Fibroblast of the aortic adventitia (primary cell): Measurements from ENCODE around the gene HBEGF. TPM values are rescaled to one million over a fixed set of nuclear protein-coding genes. Genes with fewer than 3 reads are reported as not detected.

Experiments used
- DNase-seq: peaks from one replicate; pipeline ENCODE4 v3.0.0-alpha.2; 2010; ENCODE audit warnings: low read depth
- H3K4me3 ChIP-seq: 2 replicates; pipeline ENCODE4 v1.5.1; 2011; ENCODE audit warnings: low read depth, mild to moderate bottlenecking, control low read depth, low read length, moderate library complexity
- total RNA-seq: library from RNA; depleted of rRNA; stranded (reverse); fragments of >200 nt; gene quantifications from 2 replicates; pipeline ENCODE4 v1.2.3, GENCODE V29; 2012; ENCODE audit warnings: low replicate concordance
- TF ChIP-seq, protein P1 (sequence below): IDR thresholded peaks from 2 replicates; pipeline ENCODE4 v1.5.1; 2011; ENCODE audit warnings: mild to moderate bottlenecking, low read length, control low read depth, inconsistent platforms; ENCODE audit not compliant: insufficient read depth

HBEGF gene
- total RNA-seq, 1 donor = 0.90 TPM

GRCh38 chr5:140321796-140322195 lies 24.6 kb downstream of the HBEGF start:
- no peak for DNase-seq
- TF ChIP-seq, protein P1, sequence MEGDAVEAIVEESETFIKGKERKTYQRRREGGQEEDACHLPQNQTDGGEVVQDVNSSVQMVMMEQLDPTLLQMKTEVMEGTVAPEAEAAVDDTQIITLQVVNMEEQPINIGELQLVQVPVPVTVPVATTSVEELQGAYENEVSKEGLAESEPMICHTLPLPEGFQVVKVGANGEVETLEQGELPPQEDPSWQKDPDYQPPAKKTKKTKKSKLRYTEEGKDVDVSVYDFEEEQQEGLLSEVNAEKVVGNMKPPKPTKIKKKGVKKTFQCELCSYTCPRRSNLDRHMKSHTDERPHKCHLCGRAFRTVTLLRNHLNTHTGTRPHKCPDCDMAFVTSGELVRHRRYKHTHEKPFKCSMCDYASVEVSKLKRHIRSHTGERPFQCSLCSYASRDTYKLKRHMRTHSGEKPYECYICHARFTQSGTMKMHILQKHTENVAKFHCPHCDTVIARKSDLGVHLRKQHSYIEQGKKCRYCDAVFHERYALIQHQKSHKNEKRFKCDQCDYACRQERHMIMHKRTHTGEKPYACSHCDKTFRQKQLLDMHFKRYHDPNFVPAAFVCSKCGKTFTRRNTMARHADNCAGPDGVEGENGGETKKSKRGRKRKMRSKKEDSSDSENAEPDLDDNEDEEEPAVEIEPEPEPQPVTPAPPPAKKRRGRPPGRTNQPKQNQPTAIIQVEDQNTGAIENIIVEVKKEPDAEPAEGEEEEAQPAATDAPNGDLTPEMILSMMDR = no peak
- no peak overlapping the region for H3K4me3 ChIP-seq

DNA sequence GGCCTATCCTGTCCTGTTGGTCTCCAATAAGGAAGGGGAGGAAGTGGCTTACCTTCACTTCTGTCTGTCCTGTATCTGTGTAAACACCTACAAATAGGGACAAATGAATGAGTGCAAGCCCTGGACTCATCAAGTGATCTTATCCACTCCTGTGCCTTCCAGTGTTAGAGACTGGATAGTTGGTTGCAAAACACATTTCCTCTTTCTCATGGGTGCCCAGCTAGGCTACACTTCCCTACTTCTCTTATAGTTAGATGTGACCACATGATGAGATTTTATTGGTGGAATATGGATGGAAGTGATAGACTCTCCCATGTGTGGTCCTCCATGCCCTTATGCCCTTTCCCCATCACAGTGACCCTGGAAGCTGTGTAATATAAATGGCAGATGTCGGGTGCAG lies 26.6 kb downstream of the HBEGF start:
- H3K4me3 ChIP-seq = no peak overlapping the region
- TF ChIP-seq, protein P1 = no peak
- DNase-seq = no peak

GRCh38 chr5:140318792-140319191 lies 27.6 kb downstream of the HBEGF start:
- no peak overlapping the region for H3K4me3 ChIP-seq
- no peak for DNase-seq
- TF ChIP-seq, protein P1 = no peak

DNA sequence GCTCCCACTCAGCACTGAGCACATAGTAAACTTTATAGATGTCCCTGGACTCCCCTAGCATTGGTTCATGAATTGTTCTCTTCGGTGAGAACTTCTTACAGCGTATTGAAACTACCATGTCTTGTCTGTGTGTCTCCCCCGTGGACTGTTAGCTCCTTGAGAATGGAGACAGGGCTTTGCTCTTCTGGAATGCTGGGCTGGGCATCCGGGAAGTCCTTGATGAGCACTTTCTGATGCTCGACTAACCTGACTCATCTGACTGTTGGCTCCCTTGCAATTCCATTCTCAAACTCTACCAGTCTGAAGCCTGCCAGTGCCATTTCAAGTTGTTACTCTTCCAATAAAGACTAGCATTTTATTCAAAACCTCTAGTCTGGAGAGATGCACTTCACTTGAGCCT lies 28.5 kb downstream of the HBEGF start:
- DNase-seq = peak; percentile 50
- TF ChIP-seq, protein P1 = no peak

DNA sequence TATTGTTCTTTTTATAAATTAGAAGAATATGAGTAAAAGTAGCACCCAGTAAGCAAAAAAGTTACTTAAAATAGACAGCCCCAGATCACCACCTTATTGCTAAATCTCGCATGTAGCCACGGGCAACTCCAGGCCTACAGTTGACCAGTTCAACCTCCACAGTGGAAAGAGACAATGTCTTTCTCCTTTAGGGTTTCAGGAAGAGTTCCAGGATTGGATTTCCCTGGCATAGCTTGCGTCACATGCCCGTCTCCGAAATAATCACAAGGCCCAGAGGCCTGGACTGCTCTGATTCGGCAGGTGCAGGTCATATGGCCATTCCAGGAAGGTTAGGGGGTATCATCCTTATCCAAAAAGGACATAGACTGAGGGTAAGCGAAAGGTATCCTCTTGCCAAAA lies 33.6 kb downstream of the HBEGF start:
- TF ChIP-seq, protein P1 = no peak
- DNase-seq = no peak
- no peak overlapping the region for H3K4me3 ChIP-seq

More for the DNA sequence above, 28.5 kb downstream of the HBEGF start:
- no peak overlapping the region for H3K4me3 ChIP-seq

DNA sequence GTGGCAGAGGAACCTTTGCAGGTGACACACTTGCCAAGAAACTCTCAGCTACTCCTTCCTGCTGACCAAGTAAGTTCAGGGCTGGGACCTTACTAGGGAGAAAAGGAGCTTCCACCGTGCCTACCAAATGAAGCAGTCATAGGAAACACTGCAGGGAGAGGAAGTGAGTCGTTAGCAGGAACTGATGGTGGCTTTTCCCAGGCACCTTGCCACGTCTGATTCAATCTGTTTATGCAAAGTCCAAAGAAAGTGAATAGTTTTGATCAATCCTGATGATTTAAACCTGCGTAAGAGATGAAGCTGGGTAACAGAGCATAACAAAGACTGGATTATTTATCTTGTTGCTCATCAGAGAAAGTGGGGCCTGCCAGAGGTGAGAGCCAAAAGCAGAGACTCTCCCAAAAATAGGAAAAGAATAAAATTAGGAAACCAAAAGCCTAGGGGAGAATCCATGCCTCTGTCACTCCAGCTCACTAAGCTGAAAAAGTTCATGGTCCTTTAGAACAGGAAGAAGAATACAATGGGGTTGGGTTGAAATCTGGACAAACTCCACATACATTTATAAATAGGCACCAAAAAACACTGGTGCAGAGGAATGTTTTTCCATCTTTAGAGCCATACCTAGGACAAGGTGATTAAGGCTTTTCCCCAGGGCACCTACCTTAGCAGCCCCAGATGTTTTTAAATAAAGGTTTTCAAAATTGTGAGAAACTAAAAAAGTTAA lies 34.2 kb downstream of the HBEGF start:
- H3K4me3 ChIP-seq = peak overlapping the region; percentile 37
- DNase-seq = peak; percentile 97
- TF ChIP-seq, protein P1 = no peak
